ENCODE results near the gene CIAPIN1. TPM values are rescaled to one million over a fixed set of nuclear protein-coding genes. Genes with fewer than 3 reads are reported as not detected.

The CIAPIN1 gene
- total RNA-seq, 1 experiment from 2014 or later: 68.5 TPM

DNA sequence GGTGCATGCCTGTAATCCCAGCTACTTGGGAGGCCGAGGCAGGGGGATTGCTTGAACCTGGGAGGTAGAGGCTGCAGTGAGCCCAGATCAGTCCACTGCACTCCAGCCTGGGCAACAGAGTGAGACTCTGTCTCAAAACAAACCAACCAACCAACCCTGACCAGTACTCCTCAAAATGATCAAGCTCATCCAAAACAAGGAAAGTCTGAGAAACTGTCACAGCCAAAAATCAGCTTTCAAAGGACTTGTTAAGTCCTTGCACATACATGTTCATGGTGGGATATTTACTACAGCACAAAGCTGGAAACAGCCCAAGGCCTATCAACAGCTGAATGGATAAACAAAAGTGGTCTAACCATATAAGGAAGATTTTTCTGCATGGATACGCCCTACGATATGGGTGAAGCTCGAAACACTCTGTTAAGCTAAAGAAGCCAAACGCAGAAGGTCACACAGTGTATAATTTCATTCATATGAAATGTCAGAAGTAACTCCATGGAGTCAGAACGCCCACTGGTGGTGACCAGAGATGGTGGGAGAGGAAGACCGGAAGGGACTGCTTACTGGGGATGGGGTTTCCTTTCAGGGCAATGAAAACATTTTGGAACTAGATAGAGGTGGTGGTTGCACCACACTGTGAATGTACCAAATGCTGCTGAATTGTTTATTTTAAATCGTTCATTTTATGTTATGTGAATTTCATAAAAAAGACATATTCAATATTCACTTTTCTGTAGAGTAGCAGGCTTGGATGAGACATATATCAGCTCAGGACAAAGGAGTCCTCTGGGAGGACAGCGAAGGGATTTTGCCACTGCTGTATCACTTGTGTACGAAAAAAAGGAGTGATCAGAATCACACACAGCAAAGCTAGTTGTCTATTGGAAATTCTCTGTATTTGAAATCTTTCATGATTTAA lies 24.9 kb downstream of the CIAPIN1 start:
- Histone ChIP-seq H3K27me3 (ENCODE audit: insufficient read depth, low read length) (no peaks in the 10 kb centered on the region), H3K79me2 (ENCODE audit: insufficient read depth, low read length) (no peaks in the 10 kb centered on the region)
- RAD21 ChIA-PET (ENCODE audit: low non-redundant PET in 1 of 2, low total read pairs in 2 of 2, uncharacterized antibody in 2 of 2, unreplicated experiment in 2 of 2): interaction anchor here in 1 of 2 experiments (1.2 kb wide), 1 partner anchor 120 kb away, joined by 4 read pairs; no protein-coding TSS in a partner anchor

More for the DNA sequence above, 24.9 kb downstream of the CIAPIN1 start:
- Histone ChIP-seq H3K36me3 (ENCODE audit: control insufficient read depth in 1 of 2, insufficient read depth in 2 of 2, low read length in 2 of 2) (no peaks in the 10 kb centered on the region), H3K4me3 (replicated peaks in 1 of 2; ENCODE audit: low read depth in 1 of 2, low read length in 2 of 2) (no peak overlapping the region), H3K4me1 (ENCODE audit: control insufficient read depth in 1 of 2, insufficient read depth in 2 of 2, low read length in 2 of 2) (peaks cover 15 to 23% of the 10 kb centered on the region in 2 experiments; a peak in 3 of 4 replicates), H3K9me2 (ENCODE audit: insufficient read depth) (no peaks in the 10 kb centered on the region), H4K20me1 (ENCODE audit: insufficient read depth) (no peaks in the 10 kb centered on the region), H3K4me2 (ENCODE audit: low read length) (no peak overlapping the region), H2AFZ (ENCODE audit: low read depth, low read length, poor library complexity, severe bottlenecking) (no peak overlapping the region), H3K27ac (ENCODE audit: low read depth, low read length) (no peak overlapping the region), H3K9ac (ENCODE audit: low read length) (no peak overlapping the region), H3K9me3 (ENCODE audit: control insufficient read depth in 1 of 2, insufficient read depth in 1 of 2, low read depth in 1 of 2, low read length in 2 of 2) (no peaks in the 10 kb centered on the region)
- ChIA-PET POLR2A (no interaction called here), CTCF (interaction anchor here (0.8 to 2.1 kb wide), 6 partner anchors 97 to 457 kb away, joined by 3 to 9 read pairs (median 6); no protein-coding TSS in a partner anchor)
- ATAC-seq (peak; percentile 48), DNase-seq (ENCODE audit: low read depth, low spot score) (no peak)
- intact Hi-C loops (cut with micrococcal nuclease): loop anchor here (1.0 kb wide), 1 partner anchor 122 kb away; no protein-coding TSS in a partner anchor
- TF ChIP-seq YY1 (IDR thresholded peaks at IDR 0.05; ENCODE audit: extremely low read depth, insufficient replicate concordance, low read depth, low read length): no peak
- TF ChIP-seq ZNF274 (IDR thresholded peaks at IDR 0.05; ENCODE audit: low read depth, low read length): no peak
- TF ChIP-seq RAD21 (IDR thresholded peaks at IDR 0.05; ENCODE audit: low read depth): peak; percentile 82
- TF ChIP-seq POLR2AphosphoS5 (IDR thresholded peaks at IDR 0.05; ENCODE audit: low read depth, low read length): no peak
- no peak for TF ChIP-seq SRF (IDR thresholded peaks at IDR 0.05; ENCODE audit: low read depth)
- TF ChIP-seq CBX3 (IDR thresholded peaks at IDR 0.05; ENCODE audit: low read depth): no peak
- TF ChIP-seq, protein P1, sequence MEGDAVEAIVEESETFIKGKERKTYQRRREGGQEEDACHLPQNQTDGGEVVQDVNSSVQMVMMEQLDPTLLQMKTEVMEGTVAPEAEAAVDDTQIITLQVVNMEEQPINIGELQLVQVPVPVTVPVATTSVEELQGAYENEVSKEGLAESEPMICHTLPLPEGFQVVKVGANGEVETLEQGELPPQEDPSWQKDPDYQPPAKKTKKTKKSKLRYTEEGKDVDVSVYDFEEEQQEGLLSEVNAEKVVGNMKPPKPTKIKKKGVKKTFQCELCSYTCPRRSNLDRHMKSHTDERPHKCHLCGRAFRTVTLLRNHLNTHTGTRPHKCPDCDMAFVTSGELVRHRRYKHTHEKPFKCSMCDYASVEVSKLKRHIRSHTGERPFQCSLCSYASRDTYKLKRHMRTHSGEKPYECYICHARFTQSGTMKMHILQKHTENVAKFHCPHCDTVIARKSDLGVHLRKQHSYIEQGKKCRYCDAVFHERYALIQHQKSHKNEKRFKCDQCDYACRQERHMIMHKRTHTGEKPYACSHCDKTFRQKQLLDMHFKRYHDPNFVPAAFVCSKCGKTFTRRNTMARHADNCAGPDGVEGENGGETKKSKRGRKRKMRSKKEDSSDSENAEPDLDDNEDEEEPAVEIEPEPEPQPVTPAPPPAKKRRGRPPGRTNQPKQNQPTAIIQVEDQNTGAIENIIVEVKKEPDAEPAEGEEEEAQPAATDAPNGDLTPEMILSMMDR (IDR thresholded peaks at IDR 0.05 in 2 of 3, conservative IDR thresholded peaks at IDR 0.05 in 1 of 3; ENCODE audit: borderline replicate concordance in 1 of 3, insufficient read depth in 1 of 3, low read depth in 2 of 3, low read length in 2 of 3): peak; percentile 65 to 75 (median 74)
- TF ChIP-seq FOSL1 (IDR thresholded peaks at IDR 0.05; ENCODE audit: low read depth): no peak
- no TSS peak for BruUV-seq (replicated peaks)
